HCT116 (cell line): ENCODE data around the gene FRK. TPM values are rescaled to one million over a fixed set of nuclear protein-coding genes. Genes with fewer than 3 reads are reported as not detected.

ENCODE experiments used
- ATAC-seq: fragments of 200-7000 bp; cut with Tn5 transposase; 2 replicates; pipeline ENCODE4 v1.9.1; 2020; ENCODE audit warnings: mild to moderate bottlenecking, moderate library complexity
- BruUV-seq: library from RNA; stranded (reverse); fragments of 400-500 nt; replicated peaks from 2 replicates; lab custom pipeline; 2021; lab: Mats Ljungman, UMichigan
- CTCF ChIA-PET: fragments of 300-600 bp; sonication (Branson Sonifier 250); formaldehyde crosslinking; loops from one replicate; lab custom pipeline; 2021; ENCODE audit warnings: antibody characterized with exemption; lab: Charles Lee
- POLR2A ChIA-PET: fragments of 300-600, 350-600 bp; sonication (Branson Sonifier 250); formaldehyde crosslinking; loops from one replicate; lab custom pipeline; 2021; ENCODE audit warnings: antibody characterized with exemption; lab: Charles Lee
- RAD21 ChIA-PET, 2 experiments: fragments of 300-600 bp; sonication (Branson Sonifier 250); formaldehyde crosslinking; loops; one replicate each; lab custom pipeline; 2023; ENCODE audit warnings: low total read pairs in 2 of 2; ENCODE audit not compliant: uncharacterized antibody in 2 of 2, unreplicated experiment in 2 of 2, low non-redundant PET in 1 of 2; lab: Charles Lee
- DNase-seq: peaks from one replicate; pipeline ENCODE4 v3.0.0-alpha.2; 2010; ENCODE audit warnings: low read depth, low spot score
- H2AFZ ChIP-seq: fragments of 200-600 bp; shearing (Covaris generic), sonication (generic); 2 replicates; pipeline ENCODE4 v1.6.1; 2017; ENCODE audit warnings: low read depth, mixed run types, mixed read lengths, antibody characterized with exemption, low read length; ENCODE audit not compliant: poor library complexity, severe bottlenecking
- H3K27ac ChIP-seq: 2 replicates; pipeline ENCODE4 v1.5.1; 2012; ENCODE audit warnings: low read depth, low read length
- H3K27me3 ChIP-seq: fragments of 200-600 bp; sonication (generic); 2 replicates; pipeline ENCODE4 v1.6.1; 2016; ENCODE audit warnings: mixed run types, low read length, mixed read lengths; ENCODE audit not compliant: insufficient read depth
- H3K36me3 ChIP-seq, 2 experiments: fragments of 200-500 bp in 1 of 2; fragments of 200-600 bp in 1 of 2; sonication (Bioruptor generic) in 1 of 2; sonication (generic) in 1 of 2; 2 replicates each; pipeline versions ENCODE4 v1.5.1 to v1.6.1; 2014 to 2016; ENCODE audit warnings: low read length in 2 of 2, inconsistent platforms in 1 of 2, mixed read lengths in 1 of 2, mixed run types in 1 of 2; ENCODE audit not compliant: insufficient read depth in 2 of 2, control insufficient read depth in 1 of 2
- H3K4me1 ChIP-seq, 2 experiments: fragments of 200-600 bp in 1 of 2; sonication (generic) in 1 of 2; 2 replicates each; pipeline versions ENCODE4 v1.5.1 to v1.6.1; 2012 to 2017; ENCODE audit warnings: low read length in 2 of 2, inconsistent platforms in 1 of 2, mild to moderate bottlenecking in 1 of 2, mixed read lengths in 1 of 2, mixed run types in 1 of 2, moderate library complexity in 1 of 2; ENCODE audit not compliant: insufficient read depth in 2 of 2, control insufficient read depth in 1 of 2
- H3K4me2 ChIP-seq: fragments of 200-600 bp; sonication (generic); 2 replicates; pipeline ENCODE4 v1.6.1; 2017; ENCODE audit warnings: mixed run types, low read length, mixed read lengths
- H3K4me3 ChIP-seq, 2 experiments: fragments of 200-600 bp in 1 of 2; sonication (generic) in 1 of 2; replicated peaks in 1 of 2; 2 replicates each; pipeline ENCODE4 v1.5.1; 2011 to 2016; ENCODE audit warnings: low read length in 2 of 2, control low read depth in 1 of 2, low read depth in 1 of 2, mild to moderate bottlenecking in 1 of 2, mixed read lengths in 1 of 2, mixed run types in 1 of 2
- H3K79me2 ChIP-seq: fragments of 200-600 bp; sonication (generic); 2 replicates; pipeline ENCODE4 v1.6.1; 2017; ENCODE audit warnings: mild to moderate bottlenecking, mixed run types, low read length, moderate library complexity, mixed read lengths; ENCODE audit not compliant: insufficient read depth
- H3K9ac ChIP-seq: fragments of 200-600 bp; sonication (generic); 2 replicates; pipeline ENCODE4 v1.6.1; 2016; ENCODE audit warnings: low read length, mixed read lengths
- H3K9me2 ChIP-seq: fragments of 200-600 bp; sonication (generic), shearing (Covaris generic); 2 replicates; pipeline ENCODE4 v1.6.1; 2017; ENCODE audit warnings: mixed run types, mild to moderate bottlenecking, moderate library complexity; ENCODE audit not compliant: insufficient read depth
- H3K9me3 ChIP-seq, 2 experiments: fragments of 200-500 bp in 1 of 2; fragments of 200-600 bp in 1 of 2; sonication (Bioruptor generic) in 1 of 2; sonication (generic) in 1 of 2; 2 replicates each; pipeline ENCODE4 v1.6.1; 2014 to 2017; ENCODE audit warnings: low read length in 2 of 2, mixed read lengths in 2 of 2, inconsistent platforms in 1 of 2, low read depth in 1 of 2, mild to moderate bottlenecking in 1 of 2, mixed run types in 1 of 2, moderate library complexity in 1 of 2; ENCODE audit not compliant: control insufficient read depth in 1 of 2, insufficient read depth in 1 of 2
- H4K20me1 ChIP-seq: fragments of 200-600 bp; sonication (generic), shearing (Covaris generic); 2 replicates; pipeline ENCODE4 v1.6.1; 2017; ENCODE audit warnings: mixed run types, mild to moderate bottlenecking, moderate library complexity; ENCODE audit not compliant: insufficient read depth
- CBX3 ChIP-seq: IDR thresholded peaks from 2 replicates; pipeline ENCODE4 v1.6.1; 2012; ENCODE audit warnings: low read depth
- EGR1 ChIP-seq: IDR thresholded peaks from 2 replicates; pipeline ENCODE4 v1.6.1; 2012; ENCODE audit warnings: low read depth
- EZH2phosphoT487 ChIP-seq: fragments of 200-600 bp; IDR thresholded peaks from 2 replicates; pipeline ENCODE4 v1.6.1; 2018; ENCODE audit warnings: antibody characterized with exemption, borderline replicate concordance
- JUND ChIP-seq: IDR thresholded peaks from 2 replicates; pipeline ENCODE4 v1.6.1; 2012
- MAX ChIP-seq: IDR thresholded peaks from 2 replicates; pipeline ENCODE4 v1.6.1; 2012
- POLR2AphosphoS5 ChIP-seq: IDR thresholded peaks from 2 replicates; pipeline ENCODE4 v1.6.1; 2011; ENCODE audit warnings: mild to moderate bottlenecking, low read depth, low read length, moderate library complexity
- RAD21 ChIP-seq: IDR thresholded peaks from 2 replicates; pipeline ENCODE4 v1.6.1; 2012; ENCODE audit warnings: low read depth, mild to moderate bottlenecking
- SIN3A ChIP-seq: IDR thresholded peaks from 2 replicates; pipeline ENCODE4 v1.6.1; 2012; ENCODE audit warnings: low read depth
- SP1 ChIP-seq: IDR thresholded peaks from 2 replicates; pipeline ENCODE4 v1.6.1; 2012; ENCODE audit warnings: low read depth
- YY1 ChIP-seq: IDR thresholded peaks from 2 replicates; pipeline ENCODE4 v1.6.1; 2011; ENCODE audit warnings: low read length, low read depth, moderate library complexity, mild to moderate bottlenecking; ENCODE audit not compliant: insufficient replicate concordance; ENCODE audit errors: extremely low read depth
- ZNF274 ChIP-seq: fragments of 200-500 bp; sonication (Bioruptor generic); IDR thresholded peaks from 2 replicates; pipeline ENCODE4 v1.6.1; 2014; ENCODE audit warnings: mild to moderate bottlenecking, low read depth, low read length, inconsistent platforms
- intact Hi-C: fragments of 100-400 bp; cut with micrococcal nuclease; formaldehyde crosslinking; loops from 2 replicates; pipeline ENCODE4 v1.10.0; 2022
- total RNA-seq: library from RNA; stranded (reverse); gene quantifications from one replicate; pipeline ENCODE4 v1.2.1, GENCODE V29; 2021; ENCODE audit not compliant: unreplicated experiment
- TF ChIP-seq, protein P1 (sequence below): IDR thresholded peaks from 2 replicates; pipeline ENCODE4 v1.6.1; 2011; ENCODE audit warnings: mild to moderate bottlenecking, low read length, moderate library complexity; ENCODE audit not compliant: insufficient replicate concordance; ENCODE audit errors: extremely low read depth

The FRK gene
- total RNA-seq, 1 experiment from 2014 or later, result 3.7 TPM

- Histone ChIP-seq H3K9me2 (no peaks in the 10 kb centered on the region), H3K79me2 (no peaks in the 10 kb centered on the region), H3K4me3 (no peak overlapping the region), H3K27me3 (no peaks in the 10 kb centered on the region), H3K9ac (no peak overlapping the region), H3K9me3 (no peaks in the 10 kb centered on the region), H2AFZ (no peak overlapping the region), H3K27ac (no peak overlapping the region), H3K4me2 (no peak overlapping the region), H3K36me3 (no peaks in the 10 kb centered on the region), H4K20me1 (no peaks in the 10 kb centered on the region), H3K4me1 (no peaks in the 10 kb centered on the region)
- no peak for TF ChIP-seq SP1
- TF ChIP-seq ZNF274, result no peak
- TF ChIP-seq MAX, result no peak
- no peak for TF ChIP-seq EZH2phosphoT487
- no peak for ATAC-seq
- no peak for DNase-seq
- ChIA-PET RAD21 (no interaction called here), POLR2A (no interaction called here), CTCF (no interaction called here)
- BruUV-seq, result no TSS peak
- intact Hi-C loops, result no loop called here
These were observed 29.6 kb upstream of the FRK start for GRCh38 chr6:116090251-116090650.

DNA sequence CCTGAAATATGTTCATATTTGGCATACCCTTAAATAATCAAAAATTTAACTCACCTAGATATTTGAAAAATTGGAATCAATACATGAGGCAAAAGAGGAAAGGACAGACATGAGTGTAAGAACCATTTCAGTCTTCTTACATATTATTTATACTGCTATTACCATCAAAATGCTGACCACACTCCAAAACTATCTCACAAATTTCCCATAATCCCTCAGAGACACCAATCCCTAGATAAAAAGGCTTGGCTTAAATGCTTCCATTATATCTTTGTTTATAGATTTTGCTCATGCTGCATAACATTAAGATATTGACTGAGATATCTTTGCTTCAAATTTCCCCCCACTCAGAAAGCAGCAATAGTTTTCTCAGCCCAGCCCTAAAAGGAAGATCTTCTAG lies 28.3 kb upstream of the FRK start:
- Histone ChIP-seq H3K27me3 (no peaks in the 10 kb centered on the region), H2AFZ (no peak overlapping the region), H3K4me1 (no peaks in the 10 kb centered on the region), H3K36me3 (no peaks in the 10 kb centered on the region), H3K4me3 (no peak overlapping the region), H4K20me1 (no peaks in the 10 kb centered on the region), H3K27ac (no peak overlapping the region), H3K9me3 (no peaks in the 10 kb centered on the region), H3K4me2 (no peak overlapping the region), H3K79me2 (no peaks in the 10 kb centered on the region), H3K9me2 (no peaks in the 10 kb centered on the region), H3K9ac (no peak overlapping the region)
- ATAC-seq (no peak), DNase-seq (no peak)
- ChIA-PET POLR2A (no interaction called here), CTCF (interaction anchor here (0.7 to 0.8 kb wide), 2 partner anchors 8 to 28 kb away, joined by 3 read pairs; partner anchors contain the start of gene FRK), RAD21 (no interaction called here)
- intact Hi-C loops, result no loop called here
- TF ChIP-seq POLR2AphosphoS5, result no peak
- no peak for TF ChIP-seq JUND
- TF ChIP-seq RAD21, result no peak
- TF ChIP-seq SIN3A, result no peak
- TF ChIP-seq EGR1, result no peak
- TF ChIP-seq MAX, result no peak
- no peak for TF ChIP-seq CBX3
- TF ChIP-seq YY1, result no peak
- TF ChIP-seq, protein P1, sequence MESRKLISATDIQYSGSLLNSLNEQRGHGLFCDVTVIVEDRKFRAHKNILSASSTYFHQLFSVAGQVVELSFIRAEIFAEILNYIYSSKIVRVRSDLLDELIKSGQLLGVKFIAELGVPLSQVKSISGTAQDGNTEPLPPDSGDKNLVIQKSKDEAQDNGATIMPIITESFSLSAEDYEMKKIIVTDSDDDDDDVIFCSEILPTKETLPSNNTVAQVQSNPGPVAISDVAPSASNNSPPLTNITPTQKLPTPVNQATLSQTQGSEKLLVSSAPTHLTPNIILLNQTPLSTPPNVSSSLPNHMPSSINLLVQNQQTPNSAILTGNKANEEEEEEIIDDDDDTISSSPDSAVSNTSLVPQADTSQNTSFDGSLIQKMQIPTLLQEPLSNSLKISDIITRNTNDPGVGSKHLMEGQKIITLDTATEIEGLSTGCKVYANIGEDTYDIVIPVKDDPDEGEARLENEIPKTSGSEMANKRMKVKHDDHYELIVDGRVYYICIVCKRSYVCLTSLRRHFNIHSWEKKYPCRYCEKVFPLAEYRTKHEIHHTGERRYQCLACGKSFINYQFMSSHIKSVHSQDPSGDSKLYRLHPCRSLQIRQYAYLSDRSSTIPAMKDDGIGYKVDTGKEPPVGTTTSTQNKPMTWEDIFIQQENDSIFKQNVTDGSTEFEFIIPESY, result no peak
- TF ChIP-seq SP1, result no peak
- no TSS peak for BruUV-seq
